Spinal cord (tissue), 10 donors: ENCODE data around the gene ZFAND6. TPM values are rescaled to one million over a fixed set of nuclear protein-coding genes. Genes with fewer than 3 reads are reported as not detected.

Experiments
- DNase-seq, 6 donors: peaks; one replicate each; pipeline versions ENCODE4 v3.0.0 to v3.0.0-alpha.2; 2013 to 2015; ENCODE audit warnings: low spot score in 6 of 6, low read depth in 4 of 6
- H3K27ac ChIP-seq: one replicate; pipeline ENCODE4 v1.5.1; 2013; ENCODE audit warnings: low read depth, low read length, control low read depth
- H3K27me3 ChIP-seq: one replicate; pipeline ENCODE4 v1.6.1; 2013; ENCODE audit warnings: low read length; ENCODE audit not compliant: control insufficient read depth, insufficient read depth
- H3K36me3 ChIP-seq: one replicate; pipeline ENCODE4 v1.6.1; 2013; ENCODE audit warnings: low read length; ENCODE audit not compliant: control insufficient read depth, insufficient read depth
- H3K4me1 ChIP-seq: one replicate; pipeline ENCODE4 v1.6.1; 2013; ENCODE audit warnings: low read length; ENCODE audit not compliant: control insufficient read depth, insufficient read depth
- H3K4me3 ChIP-seq: one replicate; pipeline ENCODE4 v1.5.1; 2013; ENCODE audit warnings: low read depth, low read length, control low read depth
- H3K9me3 ChIP-seq: one replicate; pipeline ENCODE4 v1.6.1; 2013; ENCODE audit warnings: low read length; ENCODE audit not compliant: control insufficient read depth, insufficient read depth
- WGBS: methylation state at CpG from one replicate; pipeline ENCODE4 v1.1.5; 2013; ENCODE audit warnings: missing lambda C conversion rate; ENCODE audit not compliant: insufficient coverage; 5-methylcytosine and 5-hydroxymethylcytosine counted together
- polyA plus RNA-seq, 2 donors: library from polyadenylated mRNA; unstranded; fragments of 120-200 nt; gene quantifications; one replicate each; pipeline ENCODE4 v1.2.1, GENCODE V29; 2013; ENCODE audit not compliant: insufficient read length in 2 of 2
- total RNA-seq, 2 donors: library from RNA; depleted of rRNA in 1 of 2; stranded (reverse); fragments of 120-200 nt in 1 of 2; fragments of >200 nt in 1 of 2; gene quantifications; one replicate each; pipeline versions ENCODE4 v1.2.3 to v1.2.4, GENCODE V29; 2013 to 2014
- donor health status: healthy.

Gene ZFAND6
- total and polyA plus RNA-seq, 4 donors = 102 to 196 (median 128) TPM

- Histone ChIP-seq H3K9me3 (no peaks in the 10 kb centered on the region), H3K36me3 (peaks cover 13% of the 10 kb centered on the region), H3K4me1 (peaks cover under 1% of the 10 kb centered on the region), H3K27ac (no peak overlapping the region), H3K4me3 (no peak overlapping the region), H3K27me3 (no peaks in the 10 kb centered on the region)
- DNase-seq = no peak
- 98% methylated on average over 6 of the region's 8 CpGs for WGBS
Measured at GRCh38 chr15:80167936-80168335, 108.5 kb downstream of the ZFAND6 start.

GRCh38 chr15:80168421-80168820 lies 108.9 kb downstream of the ZFAND6 start:
- H3K27me3 ChIP-seq = no peaks in the 10 kb centered on the region
- 65% methylated on average over 2 of the region's 5 CpGs for WGBS
- H3K4me1 ChIP-seq = peaks cover 6% of the 10 kb centered on the region
- no peaks in the 10 kb centered on the region for H3K9me3 ChIP-seq
- no peak overlapping the region for H3K4me3 ChIP-seq
- H3K36me3 ChIP-seq = peaks cover 10% of the 10 kb centered on the region
- DNase-seq = no peak
- H3K27ac ChIP-seq = no peak overlapping the region

DNA sequence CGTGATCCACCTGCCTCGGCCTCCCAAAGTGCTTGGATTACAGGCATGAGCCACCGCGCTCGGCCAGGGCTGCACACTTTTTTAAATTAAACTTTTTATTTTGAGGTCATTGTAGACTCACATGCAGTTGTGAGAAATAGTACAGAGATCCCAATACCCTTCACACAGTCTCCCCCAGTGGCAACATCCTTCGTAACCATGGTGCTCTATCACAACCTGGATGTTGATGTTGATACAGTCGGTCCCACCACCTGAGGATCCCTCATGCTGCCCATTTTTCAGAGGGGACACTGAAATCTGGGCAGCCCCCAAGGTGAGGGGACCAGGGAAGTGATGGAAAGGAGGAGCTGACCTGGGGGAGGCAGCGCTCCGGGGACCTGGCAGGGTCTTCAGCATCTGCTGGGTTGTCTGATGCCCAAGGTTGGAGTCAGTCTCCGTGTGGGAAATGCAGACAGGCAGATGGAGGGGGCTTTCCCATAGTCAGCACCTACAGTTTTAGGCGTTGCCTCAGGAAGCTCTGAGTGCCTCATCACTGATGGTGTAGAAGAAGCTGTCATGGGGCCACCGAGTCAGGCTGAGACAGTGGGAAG lies 110.4 kb downstream of the ZFAND6 start:
- no peaks in the 10 kb centered on the region for H3K9me3 ChIP-seq
- H3K4me1 ChIP-seq = peaks cover 7% of the 10 kb centered on the region
- H3K27ac ChIP-seq = no peak overlapping the region
- DNase-seq = no peak
- H3K4me3 ChIP-seq = no peak overlapping the region
- no peaks in the 10 kb centered on the region for H3K27me3 ChIP-seq
- 91% methylated on average over 7 of the region's 12 CpGs for WGBS
- H3K36me3 ChIP-seq = peaks cover 23% of the 10 kb centered on the region

DNA sequence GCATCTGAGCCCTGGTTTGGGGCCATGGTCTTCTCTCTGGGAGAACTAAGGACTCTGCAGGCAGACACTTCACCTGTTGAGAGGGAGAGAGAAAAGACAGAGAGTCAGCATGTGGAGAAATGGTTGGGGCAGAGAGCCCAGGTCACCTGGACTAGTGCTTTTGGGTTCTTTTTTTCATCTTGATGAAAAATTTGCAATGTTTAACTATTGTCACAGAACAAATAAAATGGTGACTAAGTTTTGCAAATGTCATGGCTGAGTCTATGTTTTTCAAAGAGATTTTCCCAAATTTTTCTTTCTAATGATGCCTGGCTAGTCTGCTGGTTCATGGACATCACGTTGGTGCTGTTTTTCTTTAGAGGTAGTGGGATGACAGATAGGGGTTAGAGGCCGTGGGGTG lies 111.1 kb downstream of the ZFAND6 start:
- no peak for DNase-seq
- Histone ChIP-seq H3K36me3 (peaks cover 30% of the 10 kb centered on the region), H3K4me1 (peaks cover 7% of the 10 kb centered on the region), H3K9me3 (no peaks in the 10 kb centered on the region), H3K27ac (no peak overlapping the region), H3K27me3 (no peaks in the 10 kb centered on the region), H3K4me3 (no peak overlapping the region)
- no CpG with 5 or more reads among the region's 2 CpGs for WGBS

- H3K27me3 ChIP-seq = no peaks in the 10 kb centered on the region
- H3K4me1 ChIP-seq = peaks cover 7% of the 10 kb centered on the region
- H3K36me3 ChIP-seq = peaks cover 37% of the 10 kb centered on the region
- H3K27ac ChIP-seq = no peak overlapping the region
- no peaks in the 10 kb centered on the region for H3K9me3 ChIP-seq
- no peak for DNase-seq
- no peak overlapping the region for H3K4me3 ChIP-seq
- 74% methylated on average over 3 of the region's 4 CpGs for WGBS
Measured at GRCh38 chr15:80171787-80172186, 112.3 kb downstream of the ZFAND6 start.

DNA sequence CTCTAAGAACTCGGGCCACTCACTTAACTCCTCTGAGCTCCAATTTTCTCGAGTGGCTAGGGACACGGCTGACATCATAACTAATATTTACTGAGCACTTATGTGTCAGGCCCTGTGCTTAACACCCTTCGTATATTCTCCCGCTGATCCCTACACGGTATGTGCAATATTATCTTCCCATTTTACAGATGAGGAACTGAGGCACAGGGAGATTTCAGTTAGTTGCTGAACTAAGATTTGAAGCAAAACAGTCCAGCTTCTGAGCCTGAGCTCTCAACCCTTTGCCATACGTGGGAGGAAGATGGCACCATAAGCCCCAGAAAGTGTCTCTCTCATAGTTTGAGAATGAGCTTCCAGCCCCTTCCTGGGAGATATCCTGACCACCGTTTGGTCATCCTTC lies 112.9 kb downstream of the ZFAND6 start:
- no peaks in the 10 kb centered on the region for H3K9me3 ChIP-seq
- no peak overlapping the region for H3K4me3 ChIP-seq
- H3K4me1 ChIP-seq = peaks cover 7% of the 10 kb centered on the region
- WGBS = 86% methylated on average over 3 of the region's 8 CpGs
- no peaks in the 10 kb centered on the region for H3K27me3 ChIP-seq
- no peak for DNase-seq
- no peak overlapping the region for H3K27ac ChIP-seq
- peaks cover 37% of the 10 kb centered on the region for H3K36me3 ChIP-seq

- H3K36me3 ChIP-seq = peaks cover 37% of the 10 kb centered on the region
- no peak overlapping the region for H3K27ac ChIP-seq
- WGBS = 68% methylated on average over 10 of the region's 10 CpGs
- peaks cover 7% of the 10 kb centered on the region for H3K4me1 ChIP-seq
- H3K4me3 ChIP-seq = no peak overlapping the region
- DNase-seq = peak in 2 of 6 donors; percentile 79 to 85
- H3K27me3 ChIP-seq = no peaks in the 10 kb centered on the region
- no peaks in the 10 kb centered on the region for H3K9me3 ChIP-seq
Measured at GRCh38 chr15:80173022-80173759, 113.7 kb downstream of the ZFAND6 start.

- no peaks in the 10 kb centered on the region for H3K9me3 ChIP-seq
- no peaks in the 10 kb centered on the region for H3K27me3 ChIP-seq
- no peak for DNase-seq
- 86% methylated on average over 11 of the region's 11 CpGs for WGBS
- peaks cover 7% of the 10 kb centered on the region for H3K4me1 ChIP-seq
- H3K4me3 ChIP-seq = no peak overlapping the region
- peaks cover 37% of the 10 kb centered on the region for H3K36me3 ChIP-seq
- H3K27ac ChIP-seq = no peak overlapping the region
Measured at GRCh38 chr15:80174017-80174746, 114.7 kb downstream of the ZFAND6 start.

DNA sequence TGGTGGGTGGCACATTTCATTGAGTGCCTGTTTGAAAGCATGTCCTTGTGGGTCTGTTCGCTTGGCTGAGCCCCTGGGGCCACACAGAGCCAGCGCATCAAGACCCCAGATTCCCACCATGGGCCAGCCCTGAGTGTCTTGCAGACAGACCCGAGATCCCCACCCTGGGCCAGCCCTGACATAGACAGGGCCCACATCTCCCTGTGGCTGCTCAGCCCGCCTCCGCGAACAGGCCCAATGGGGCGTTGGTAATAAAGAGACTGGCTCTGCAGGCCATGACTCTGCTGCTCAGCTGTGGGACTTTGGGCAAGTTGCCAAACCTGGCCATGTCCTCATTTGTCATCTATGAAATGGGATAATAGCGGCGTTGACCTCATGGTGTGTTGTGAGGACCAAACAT lies 116.0 kb downstream of the ZFAND6 start:
- 86% methylated on average over 9 of the region's 9 CpGs for WGBS
- H3K36me3 ChIP-seq = peaks cover 49% of the 10 kb centered on the region
- H3K27ac ChIP-seq = no peak overlapping the region

More for the DNA sequence above, 116.0 kb downstream of the ZFAND6 start:
- H3K4me1 ChIP-seq = peaks cover 7% of the 10 kb centered on the region
- DNase-seq = no peak
- H3K27me3 ChIP-seq = no peaks in the 10 kb centered on the region
- H3K4me3 ChIP-seq = no peak overlapping the region
- H3K9me3 ChIP-seq = no peaks in the 10 kb centered on the region
